Mesenteric fat pad (tissue), 1 donor: ENCODE measurements around the gene PFN2. TPM values are rescaled to one million over a fixed set of nuclear protein-coding genes. Genes with fewer than 3 reads are reported as not detected.
A peak's percentile ranks its signal among the peaks of the same experiment; 100 is the strongest.
"Not testable (repeated sequence)": the region's sequence is repeated elsewhere in the genome, so short reads cannot be mapped to it uniquely, and the experiment has no call there.

Experiments used
- DNase-seq: peaks from one replicate; pipeline ENCODE4 v3.0.0-alpha.2; 2020; ENCODE audit warnings: low spot score
- long read RNA-seq: library from polyadenylated mRNA; unstranded; transcript quantifications from one replicate; pipeline ENCODE4 v2.0.0, GENCODE V29; 2020
- total RNA-seq: library from RNA; stranded (reverse); fragmentation: NEBNext Ultra II Directional; extraction: Animal tissue kit (Norgen Biotek cat#: 25700); gene quantifications from one replicate; pipeline ENCODE4 v1.2.1, GENCODE V29; 2021
- donor health status: DM: yes; HTN: yes; CAD: no.

The PFN2 gene, protein sequence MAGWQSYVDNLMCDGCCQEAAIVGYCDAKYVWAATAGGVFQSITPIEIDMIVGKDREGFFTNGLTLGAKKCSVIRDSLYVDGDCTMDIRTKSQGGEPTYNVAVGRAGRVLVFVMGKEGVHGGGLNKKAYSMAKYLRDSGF
- 33.9 TPM for total RNA-seq
- long read RNA-seq, transcript PFN2-203 (3 exons, 1,780 nt) = major isoform, 112 of 134 reads
- long read RNA-seq, transcript PFN2-201 (3 exons, 2,261 nt) = minor isoform, 15 of 134 reads
- long read RNA-seq, partial matches to known transcripts = 1 of 134 reads
- long read RNA-seq, other reads (novel, unspliced or antisense) = 6 of 134 reads

DNA sequence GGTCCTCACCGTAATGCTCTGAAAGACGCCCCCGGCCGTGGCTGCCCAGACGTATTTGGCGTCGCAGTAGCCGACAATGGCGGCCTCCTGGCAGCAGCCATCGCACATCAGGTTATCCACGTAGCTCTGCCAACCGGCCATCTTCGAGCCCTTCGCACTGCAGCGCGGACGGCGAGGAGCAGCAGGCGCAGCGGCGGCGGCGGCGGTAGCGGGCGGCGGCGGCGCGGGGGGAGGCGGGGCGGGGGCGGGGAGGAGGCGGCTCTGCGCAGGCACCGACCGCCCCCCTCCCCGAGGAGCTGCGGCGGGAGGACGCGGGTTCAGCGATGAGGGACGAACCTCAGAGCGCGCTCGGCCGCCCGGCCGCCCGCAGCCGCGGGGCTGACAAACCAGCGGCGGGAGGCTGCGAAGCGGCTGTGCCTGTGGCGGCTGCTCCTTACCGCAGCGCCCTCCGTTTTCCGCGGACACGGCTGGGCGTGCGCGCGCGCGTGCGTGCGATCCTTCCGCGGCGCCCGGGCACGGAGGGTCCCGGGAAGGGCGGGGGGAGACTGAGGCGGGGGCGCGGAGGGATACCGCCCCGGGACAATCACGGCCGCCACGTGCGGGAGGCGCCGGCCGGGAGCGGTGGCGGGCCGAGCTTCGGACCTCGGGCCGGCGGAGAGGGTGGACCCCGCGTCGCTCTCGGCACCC, at the start of gene PFN2:
PFN2 (minus strand) TSS at position 180 of the 687 bp plus-strand sequence; CDS start at position 141, 39 bp downstream.
- DNase-seq = no peak

DNA sequence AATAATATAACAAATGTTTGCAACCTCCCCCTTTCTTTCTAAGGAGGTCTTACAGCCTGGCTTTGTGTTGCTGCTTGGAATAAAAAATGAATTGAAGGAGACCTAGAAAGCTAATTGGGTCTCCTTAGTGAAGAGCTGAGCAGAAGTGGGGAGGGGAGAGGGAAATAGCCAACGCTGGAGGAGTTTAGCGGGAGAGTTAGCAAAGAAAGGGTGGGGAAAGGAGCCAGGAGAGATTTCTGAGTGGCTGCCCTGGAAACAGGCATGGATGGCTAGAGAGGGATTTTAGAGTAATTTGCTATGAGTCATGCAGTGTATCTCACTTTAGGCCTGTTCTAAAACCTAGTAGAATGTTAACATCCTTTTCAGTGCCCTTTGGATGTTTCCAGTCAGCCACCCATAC, 45.2 kb upstream of the PFN2 start:
- DNase-seq = no peak

DNA sequence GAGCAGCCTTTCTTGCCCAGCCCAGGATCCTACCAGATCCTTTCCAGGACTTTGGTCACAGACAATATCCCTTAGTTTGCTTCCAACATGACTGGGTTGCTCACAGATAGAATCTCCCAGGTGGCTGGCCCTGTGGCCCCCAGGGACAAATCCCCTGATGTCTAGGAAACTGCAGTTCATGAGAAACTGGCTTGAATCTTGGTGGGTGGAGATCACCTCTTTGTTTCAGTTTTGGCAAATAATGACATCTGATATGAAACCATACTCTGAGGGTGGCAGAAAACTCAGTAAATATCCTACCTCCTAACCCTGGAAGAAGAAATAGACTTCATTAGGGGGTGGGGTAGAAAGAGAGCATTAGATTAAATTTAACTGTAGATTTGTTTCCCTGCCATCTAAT, 44.1 kb upstream of the PFN2 start:
- DNase-seq = no peak

DNA sequence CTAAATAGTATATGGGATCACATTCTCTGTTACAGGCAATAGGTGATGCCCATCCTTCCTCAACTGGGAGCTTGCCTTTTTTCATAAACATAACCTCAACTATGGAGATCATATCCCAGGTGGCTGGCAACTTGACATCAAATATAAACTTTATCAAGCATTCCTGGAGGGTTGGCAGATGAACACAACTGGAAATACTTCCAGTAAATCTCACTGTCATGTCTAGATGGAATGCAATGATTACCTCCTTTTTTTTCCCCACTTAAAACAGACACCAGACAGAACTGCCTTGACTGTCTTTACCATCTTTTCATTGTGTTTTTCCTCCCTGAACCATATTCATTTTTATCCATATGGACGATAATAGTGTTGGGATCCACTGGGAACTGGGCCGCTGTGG, 43.1 kb upstream of the PFN2 start:
- no peak for DNase-seq

DNA sequence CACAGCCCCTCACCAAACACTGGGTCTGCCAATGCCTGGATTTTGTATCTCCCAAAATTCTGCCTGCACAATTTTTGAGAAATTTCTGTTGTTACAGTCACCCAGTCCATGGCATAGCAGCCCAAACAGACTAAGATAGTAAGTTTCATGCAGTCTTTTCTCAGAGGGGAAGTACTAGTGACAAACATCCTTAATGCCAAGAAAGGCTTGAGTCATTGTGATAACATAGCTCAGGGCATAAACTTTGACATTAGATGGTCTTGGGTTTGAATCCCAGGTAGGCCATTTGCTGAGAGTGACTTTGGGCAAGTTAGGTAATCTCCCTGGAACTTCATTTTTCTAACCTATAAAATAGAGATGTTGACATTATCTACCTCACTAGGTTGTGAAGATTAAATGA, 36.1 kb upstream of the PFN2 start:
- no peak for DNase-seq

DNA sequence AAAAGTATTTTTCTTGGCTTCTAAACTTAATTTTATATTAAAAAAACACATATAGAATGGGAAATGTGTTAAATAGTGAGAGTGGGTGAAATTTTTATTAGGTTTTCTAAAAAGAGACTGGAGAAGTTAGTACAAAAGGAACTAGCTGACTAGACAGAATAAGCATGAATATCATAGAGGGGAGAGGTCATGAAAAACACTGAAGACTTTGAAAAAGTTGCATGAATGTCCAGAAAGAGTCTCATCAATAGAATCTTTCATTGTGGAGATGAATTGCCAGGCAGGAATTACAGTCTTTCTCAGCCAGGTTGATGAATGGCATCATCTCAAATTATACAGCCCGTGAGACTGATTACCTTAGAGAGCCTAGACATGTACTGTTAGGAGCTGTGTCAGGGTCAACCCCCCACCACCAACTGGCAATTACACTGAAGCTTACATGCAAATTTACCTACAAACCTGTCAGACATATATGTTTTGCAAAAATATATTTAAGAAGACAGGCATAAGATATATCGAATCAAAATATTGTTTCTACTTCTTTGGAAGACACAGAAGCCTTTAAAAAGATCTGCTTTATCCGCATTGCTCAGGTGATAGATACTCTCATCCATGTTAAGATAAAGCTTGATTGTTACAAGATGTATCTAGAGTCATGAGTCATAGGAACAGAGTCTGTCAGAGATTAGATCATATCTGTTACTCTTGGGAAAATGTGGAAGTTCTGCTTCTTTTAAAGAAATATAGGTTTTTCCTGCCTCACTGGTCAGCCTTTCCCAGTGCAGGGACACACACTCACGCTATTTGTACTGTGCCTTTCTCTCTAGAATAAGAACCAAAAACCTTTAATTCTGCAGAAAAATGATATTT, 34.8 kb upstream of the PFN2 start:
- DNase-seq = no peak

DNA sequence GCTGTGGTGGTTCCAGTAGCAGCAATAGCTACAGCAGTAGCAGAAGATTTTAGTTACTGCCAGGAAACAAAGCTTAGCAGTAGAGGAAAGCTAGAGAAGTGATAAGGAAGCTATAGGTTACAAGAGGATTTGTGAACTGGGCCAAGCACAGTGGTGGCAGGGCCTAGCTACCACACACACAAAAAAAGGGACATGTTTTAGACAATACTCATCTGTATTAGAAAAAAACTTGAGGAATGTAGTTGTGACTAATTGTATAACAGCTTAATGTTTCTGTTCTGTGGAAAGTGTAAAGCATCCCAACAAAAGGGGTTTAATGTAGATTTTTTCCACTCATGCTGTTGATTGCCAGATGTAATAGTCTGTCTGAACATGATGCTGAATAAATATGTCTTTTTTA, 29.9 kb upstream of the PFN2 start:
- no peak for DNase-seq

DNA sequence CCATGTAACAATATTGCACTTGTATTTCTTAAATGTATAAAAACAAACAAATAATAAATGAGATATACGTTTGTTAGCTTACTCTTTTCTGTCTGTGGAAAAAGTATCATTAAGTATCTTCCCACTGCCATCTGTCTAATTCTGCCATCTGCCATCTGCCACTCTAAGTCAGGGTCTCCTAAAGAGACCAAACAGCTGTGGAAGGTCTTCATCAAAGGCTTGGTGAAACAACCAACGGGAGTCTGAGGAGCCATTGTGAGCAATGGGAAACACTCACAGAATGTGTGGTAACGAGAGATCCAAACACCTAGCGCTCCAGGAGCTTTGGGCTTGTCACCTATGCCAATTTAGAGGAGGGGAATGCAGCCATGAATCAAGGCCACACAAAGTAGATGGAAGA, 28.7 kb upstream of the PFN2 start:
- DNase-seq = no peak

DNA sequence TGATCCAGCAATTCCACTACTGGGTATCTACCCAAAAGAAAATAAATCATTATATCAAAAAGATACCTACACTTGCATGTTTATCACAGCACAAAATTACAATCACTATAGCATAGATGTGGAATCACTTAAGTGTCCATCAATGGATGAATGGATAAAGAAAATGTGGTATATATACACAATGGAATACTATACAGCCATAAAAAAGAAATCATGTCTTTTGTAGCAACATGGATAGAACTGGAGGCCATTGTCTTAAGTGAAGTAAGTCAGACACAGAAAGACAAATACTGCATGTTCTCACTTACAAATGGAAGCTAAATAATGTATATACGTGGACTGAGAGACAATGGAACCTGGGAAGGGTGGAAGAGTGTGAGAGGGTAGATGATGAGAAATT, 28.3 kb upstream of the PFN2 start:
- DNase-seq = no peak

DNA sequence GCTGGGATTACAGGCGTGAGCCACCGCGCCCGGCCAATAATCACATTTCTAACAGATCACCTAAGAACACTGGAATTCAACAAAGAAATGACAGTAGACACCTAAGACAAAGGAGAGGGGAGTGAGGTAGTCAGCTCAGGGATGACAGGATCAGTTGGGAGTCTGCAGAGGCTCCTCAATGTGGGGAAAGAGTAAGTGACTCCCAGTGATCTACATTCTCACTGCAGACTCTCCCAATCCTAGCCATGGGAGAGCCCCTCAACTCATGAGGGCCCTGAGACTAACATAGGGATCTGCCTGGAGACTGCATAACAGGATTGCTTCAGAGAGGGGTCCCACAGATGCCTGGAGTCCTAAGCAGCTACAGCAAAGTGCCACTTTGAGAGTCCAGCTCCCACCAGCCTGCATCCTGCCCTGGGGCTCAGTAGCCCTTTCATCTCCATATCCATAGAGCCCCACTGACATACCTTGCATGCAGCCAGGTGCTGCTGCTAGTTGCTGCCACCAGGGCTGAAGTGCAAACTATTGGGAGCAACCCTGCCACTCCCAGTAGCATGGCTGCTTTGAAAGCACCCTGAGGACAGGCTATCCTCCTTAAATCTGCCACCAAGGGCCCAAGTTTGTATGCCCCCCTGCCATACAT, 21.8 kb upstream of the PFN2 start:
- DNase-seq = no peak

DNA sequence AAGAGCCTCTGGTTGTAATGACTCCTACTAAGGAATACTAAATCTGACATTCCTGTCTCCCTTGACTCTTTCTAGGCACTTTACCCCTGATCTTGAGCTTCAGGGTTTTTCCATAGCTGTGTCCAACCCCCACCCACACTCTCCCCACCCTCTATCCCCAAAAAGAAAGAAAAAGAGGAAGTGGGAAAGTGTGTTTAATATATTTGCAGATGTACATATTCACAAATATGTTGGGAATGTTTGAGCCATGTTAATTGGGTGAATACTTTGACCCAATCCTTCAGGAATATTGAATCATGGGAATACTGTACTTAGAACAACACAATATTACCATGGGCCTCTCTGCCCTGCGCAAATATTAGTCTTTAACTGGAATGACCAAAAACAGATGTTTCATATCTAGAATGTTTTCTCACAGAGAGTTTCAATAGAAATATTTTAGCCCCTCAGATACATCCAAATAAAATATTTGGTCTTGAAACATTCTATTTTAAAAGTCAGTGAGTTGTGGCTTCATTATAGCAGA, 19.8 kb upstream of the PFN2 start:
- no peak for DNase-seq

DNA sequence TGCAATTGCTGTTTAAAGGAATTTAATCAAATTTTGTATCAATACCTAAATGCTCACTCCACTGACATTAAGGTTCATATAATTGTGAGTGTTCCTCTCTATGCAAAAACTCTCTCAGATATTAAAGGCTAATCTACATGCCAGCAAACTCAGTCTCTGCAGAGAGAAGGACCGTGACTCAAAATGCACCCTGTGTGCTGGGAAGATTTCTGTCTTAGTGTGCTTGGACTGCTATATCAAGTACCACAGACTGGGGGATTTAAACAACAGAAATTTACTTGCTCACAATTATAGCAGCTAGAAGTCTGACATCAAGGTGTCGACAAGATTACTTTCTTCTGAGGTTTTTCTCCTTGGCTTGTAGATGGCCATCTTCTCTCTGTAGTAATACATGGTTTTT, 18.6 kb upstream of the PFN2 start:
- DNase-seq = no peak

DNA sequence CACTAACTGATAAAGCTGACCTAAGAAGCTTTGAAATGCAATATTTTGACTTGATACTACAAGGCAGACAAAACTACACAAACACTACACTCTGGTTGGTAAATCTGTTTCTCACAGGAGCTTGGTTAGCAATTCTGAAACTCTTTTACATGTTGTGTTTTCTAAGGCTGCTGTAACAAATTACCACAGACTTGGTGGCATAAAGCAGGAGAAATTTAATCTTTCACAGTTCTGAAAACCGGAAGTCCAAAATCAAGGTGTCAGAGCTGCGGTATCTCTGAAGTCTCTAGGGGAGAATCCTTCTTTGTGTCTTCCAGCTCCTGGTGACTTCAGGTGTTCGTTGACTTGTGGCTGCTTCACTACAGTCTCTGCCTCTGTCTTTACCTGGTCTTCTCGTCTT, 12.9 kb upstream of the PFN2 start:
- no peak for DNase-seq

DNA sequence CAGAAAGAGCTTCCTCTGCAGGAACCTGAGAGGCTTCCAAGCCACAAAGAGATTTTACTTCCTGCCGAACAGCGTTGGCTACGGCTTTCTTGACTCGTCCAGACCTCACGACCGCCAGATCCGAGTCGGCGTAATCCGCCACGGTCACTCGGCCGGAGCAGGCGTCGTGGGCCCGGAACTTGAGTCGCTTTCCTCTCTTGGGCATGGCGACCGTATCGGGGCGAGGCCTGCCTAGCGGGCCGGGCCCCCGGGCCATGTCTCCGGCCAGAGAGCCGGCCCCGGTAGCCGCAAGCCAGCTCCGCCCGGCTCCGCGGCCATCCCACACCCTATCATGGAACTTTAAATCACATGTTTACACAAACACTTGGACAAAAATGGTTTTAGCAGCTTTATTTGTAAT, 12.4 kb upstream of the PFN2 start:
- not testable (repeated sequence) for DNase-seq

DNA sequence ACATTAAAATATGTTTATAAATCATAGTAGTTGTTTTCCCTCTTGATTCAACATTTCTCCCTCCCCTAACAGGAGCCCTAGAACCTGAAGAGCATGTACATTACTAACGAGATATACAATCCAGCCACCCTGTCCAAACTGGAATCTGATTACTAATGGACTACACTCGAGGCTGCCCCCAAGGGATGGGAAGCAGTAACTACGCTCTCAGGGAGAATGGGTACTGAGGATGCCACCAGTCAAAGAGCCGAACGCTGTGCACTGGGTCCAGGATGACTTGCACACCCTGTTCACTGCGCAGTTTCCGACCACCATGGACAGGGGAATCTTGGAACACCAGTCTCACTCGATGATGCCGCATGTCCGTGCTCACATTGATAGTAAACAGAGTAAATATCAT, 11.3 kb upstream of the PFN2 start:
- DNase-seq = not testable (repeated sequence)

DNA sequence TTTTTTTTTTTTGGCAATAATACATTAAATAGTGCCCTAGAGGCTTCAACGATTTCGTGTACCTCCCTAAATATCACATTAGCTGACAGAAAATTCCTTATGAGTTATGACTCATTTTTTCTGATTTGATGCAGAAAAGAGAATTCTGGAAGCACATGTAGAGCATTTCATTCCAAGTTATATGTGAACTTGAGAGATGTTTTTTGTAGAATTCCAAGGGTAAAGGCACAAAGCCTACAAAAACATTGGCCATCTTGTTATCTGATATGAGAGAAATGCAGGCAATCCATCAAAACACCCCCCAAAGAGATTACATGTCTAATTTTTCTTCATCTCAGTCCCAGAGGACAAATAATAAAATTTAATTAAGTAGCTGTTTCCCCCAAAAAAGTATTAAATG, 6.7 kb upstream of the PFN2 start:
- no peak for DNase-seq

DNA sequence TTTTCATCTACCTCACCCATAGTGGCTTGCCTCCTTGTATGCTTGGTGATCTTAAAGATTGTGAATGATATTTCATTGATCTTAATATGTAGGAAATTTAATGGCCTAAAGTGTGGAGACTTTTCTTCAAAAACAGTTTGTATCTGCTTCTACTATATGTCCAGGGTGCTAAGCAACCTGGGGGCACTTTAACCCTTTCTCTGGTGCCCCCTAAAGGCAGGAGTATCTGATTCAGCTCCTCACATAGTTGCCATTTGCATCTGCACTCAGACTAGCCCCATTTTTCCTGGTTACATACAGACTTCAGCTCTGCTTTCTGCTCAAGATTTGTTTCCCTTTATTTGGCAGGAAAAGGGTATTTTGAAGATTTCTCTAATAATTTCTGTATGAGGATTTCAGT, 5.2 kb upstream of the PFN2 start:
- DNase-seq = no peak

DNA sequence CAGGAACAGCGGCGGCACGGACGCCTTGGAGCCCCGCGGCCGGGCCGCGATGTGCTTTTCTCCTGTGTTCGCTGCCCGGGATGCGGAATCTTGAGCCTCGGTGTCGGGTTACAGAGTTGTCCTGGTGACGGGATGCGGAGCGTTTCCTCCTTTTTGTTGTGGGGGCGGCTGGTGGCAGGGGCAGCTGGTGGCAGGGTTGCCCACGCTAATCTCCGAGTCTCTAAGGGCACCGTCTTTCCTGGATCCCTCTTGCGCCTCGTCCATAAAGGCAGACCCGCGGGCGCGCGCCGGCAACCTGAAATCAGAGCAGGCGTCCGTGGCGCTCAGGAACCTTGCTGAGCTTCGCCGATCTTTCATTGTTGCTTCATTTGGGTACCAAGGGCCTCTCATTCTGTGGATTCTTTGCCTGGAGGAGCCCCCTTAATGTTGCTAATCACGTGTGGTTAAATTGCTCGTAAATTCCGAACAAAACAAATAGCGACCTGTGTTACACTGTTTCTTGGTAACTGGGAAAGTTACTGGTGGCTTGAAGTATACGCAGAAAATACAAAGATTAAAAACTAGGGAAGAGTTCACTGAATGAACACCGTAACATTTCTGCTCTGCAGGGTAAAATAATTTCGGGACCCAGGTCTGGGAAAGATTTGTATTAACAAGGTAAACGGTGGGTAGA, 844 bp upstream of the PFN2 start:
- DNase-seq = no peak

DNA sequence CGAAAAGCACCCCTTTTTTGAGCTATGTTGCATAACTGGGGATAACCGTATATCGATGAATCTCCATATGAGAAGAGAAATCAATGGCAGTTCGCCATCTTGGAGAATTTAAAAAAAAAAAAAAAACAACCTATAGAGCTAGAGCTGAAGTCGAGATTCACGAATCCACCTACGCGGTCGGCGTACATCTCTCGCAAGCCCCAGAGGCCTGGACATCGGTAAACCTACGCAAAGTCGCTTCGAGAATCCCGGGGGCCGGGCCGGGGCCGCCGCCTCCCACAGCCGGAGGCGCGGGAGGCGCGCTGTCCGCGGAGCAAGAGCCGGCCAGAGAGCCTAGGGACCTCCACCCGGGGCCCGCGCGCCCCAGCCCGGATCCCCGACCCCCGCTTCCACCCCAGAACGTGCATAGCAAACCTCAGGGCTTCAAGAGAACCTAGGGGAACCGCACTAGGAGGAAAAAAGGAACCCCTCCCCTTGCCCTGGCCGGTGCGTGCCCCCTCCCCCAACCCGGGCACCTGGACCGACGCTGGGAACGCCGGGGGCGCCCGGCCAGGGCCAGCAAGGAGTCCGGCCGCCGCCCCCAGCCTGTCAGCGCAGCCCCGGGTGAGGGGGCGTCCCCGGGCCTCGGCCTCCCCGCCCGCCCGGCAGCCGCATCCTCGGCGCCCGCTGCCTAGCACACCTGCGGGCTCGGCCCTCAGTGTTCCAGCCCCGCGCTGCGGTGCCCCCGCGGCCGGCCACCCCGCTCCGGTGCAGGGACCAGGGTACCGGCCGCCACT, 567 bp downstream of the PFN2 start:
- peak; percentile 92 for DNase-seq
